Omental fat pad (tissue), 4 donors: ENCODE measurements around the gene MEGF11. TPM values are rescaled to one million over a fixed set of nuclear protein-coding genes. Genes with fewer than 3 reads are reported as not detected.

Source experiments
- ATAC-seq: fragments of 150-250 bp; one replicate; pipeline ENCODE4 v1.9.1; 2016; ENCODE audit warnings: mild to moderate bottlenecking, moderate library complexity; ENCODE audit not compliant: low FRiP score
- DNase-seq: peaks from one replicate; pipeline ENCODE4 v3.0.0-alpha.2; 2019; ENCODE audit warnings: low spot score
- total RNA-seq, 4 donors: library from RNA; depleted of rRNA; stranded (reverse); fragments of >200 nt; gene quantifications; one replicate each; pipeline ENCODE4 v1.1.0, GENCODE V29; 2016
- TF ChIP-seq, protein P1 (sequence below), 3 donors: fragments of 450-650 bp; IDR thresholded peaks; one replicate each; pipeline ENCODE4 v1.5.1; 2016 to 2017; ENCODE audit warnings: antibody characterized with exemption in 3 of 3, mild to moderate bottlenecking in 3 of 3, moderate library complexity in 2 of 3

Gene MEGF11
- total RNA-seq, 4 donors from 2014 or later: 0.47 TPM; not detected in 3

DNA sequence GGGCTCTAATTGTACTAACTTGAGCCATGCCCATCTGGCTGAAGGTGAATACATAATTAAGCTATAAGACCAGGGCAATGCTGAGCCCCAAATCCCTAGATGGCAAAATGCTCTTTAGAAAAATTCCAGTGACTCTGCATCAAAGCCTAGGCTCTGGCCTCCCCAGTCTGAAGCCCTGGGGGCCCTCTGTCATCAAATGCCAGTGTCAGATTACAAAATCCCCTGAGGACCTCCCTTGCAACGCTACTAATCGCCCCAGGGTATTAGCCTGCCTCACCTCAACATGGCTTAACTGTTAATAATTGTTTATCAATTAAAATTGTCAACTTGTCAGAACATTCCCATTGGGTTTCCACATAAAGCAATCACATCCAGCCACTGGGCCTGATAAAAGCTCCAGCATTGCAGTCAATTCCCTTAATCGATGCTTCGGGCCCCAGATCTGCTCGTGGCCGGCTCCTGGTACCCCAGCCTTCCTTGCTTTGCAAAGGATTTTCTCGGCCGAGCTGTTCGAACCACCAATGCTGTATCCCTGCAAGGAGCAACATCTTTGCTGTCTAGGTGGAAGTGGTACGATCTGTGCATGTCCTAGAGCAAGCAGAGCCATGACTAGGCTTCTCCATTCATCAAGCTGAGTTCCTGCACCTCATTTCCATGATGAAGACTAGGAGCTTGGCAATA is 151.7 kb downstream of the MEGF11 start:
- TF ChIP-seq, protein P1, sequence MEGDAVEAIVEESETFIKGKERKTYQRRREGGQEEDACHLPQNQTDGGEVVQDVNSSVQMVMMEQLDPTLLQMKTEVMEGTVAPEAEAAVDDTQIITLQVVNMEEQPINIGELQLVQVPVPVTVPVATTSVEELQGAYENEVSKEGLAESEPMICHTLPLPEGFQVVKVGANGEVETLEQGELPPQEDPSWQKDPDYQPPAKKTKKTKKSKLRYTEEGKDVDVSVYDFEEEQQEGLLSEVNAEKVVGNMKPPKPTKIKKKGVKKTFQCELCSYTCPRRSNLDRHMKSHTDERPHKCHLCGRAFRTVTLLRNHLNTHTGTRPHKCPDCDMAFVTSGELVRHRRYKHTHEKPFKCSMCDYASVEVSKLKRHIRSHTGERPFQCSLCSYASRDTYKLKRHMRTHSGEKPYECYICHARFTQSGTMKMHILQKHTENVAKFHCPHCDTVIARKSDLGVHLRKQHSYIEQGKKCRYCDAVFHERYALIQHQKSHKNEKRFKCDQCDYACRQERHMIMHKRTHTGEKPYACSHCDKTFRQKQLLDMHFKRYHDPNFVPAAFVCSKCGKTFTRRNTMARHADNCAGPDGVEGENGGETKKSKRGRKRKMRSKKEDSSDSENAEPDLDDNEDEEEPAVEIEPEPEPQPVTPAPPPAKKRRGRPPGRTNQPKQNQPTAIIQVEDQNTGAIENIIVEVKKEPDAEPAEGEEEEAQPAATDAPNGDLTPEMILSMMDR (IDR thresholded peaks at IDR 0.05): no peak
- ATAC-seq (no peak), DNase-seq (no peak)

DNA sequence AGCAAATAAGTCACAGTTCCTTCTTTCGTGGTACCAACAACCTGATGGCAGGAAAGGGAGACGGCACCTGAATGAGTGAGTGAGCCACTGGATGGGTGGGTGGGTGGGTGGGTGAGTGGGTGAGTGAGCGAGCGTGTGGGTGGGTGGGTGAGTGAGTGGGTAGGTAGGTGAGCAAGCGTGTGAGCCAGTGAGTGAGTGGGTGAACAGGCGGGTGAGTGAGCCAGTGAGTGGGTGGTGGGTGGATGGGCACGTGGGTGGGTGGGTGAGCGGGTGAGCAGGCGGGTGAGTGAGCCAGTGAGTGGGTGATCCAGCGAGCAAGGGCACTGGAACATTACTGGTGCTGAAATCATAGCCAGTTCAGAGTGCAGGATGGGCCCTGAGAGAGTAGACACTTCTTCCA is 152.8 kb downstream of the MEGF11 start:
- TF ChIP-seq, protein P1 (IDR thresholded peaks at IDR 0.05): no peak
- no peak for DNase-seq
- no peak for ATAC-seq

DNA sequence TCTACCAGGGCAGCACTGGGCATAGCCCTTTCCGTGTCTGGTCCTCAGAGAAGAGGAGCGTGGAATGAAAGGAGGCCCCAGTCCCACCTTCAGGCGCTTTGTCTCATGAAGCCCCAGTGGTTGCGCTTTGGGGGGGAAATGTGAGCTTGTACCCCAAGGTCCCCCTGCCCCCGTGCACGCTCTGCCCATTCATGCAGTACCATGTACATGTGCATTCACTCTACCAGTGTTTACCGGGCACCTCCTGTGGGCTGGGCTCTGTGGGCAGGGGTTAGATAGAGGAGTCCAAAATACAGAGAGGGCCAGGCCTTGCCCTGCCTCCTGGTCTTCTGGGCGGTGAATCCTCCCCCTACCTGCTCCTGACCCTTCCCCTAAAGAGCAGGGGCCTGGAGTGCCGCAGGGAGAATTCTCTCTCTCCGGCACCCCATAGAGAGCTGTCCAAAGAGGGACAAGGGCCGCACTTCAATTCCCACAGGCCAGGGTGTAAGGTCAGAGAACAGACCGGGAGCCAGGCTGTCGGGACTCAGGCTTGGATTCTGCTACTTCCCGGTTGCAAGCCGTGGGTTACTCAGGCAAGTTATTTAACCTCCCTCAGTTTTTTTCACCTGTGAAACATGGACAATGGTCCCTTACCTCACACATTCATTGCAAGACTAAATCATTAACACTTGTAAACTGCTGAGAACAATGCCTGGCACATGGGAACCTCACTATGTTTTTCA is 153.4 kb downstream of the MEGF11 start:
- TF ChIP-seq, protein P1 (IDR thresholded peaks at IDR 0.05): no peak
- ATAC-seq (no peak), DNase-seq (no peak)

DNA sequence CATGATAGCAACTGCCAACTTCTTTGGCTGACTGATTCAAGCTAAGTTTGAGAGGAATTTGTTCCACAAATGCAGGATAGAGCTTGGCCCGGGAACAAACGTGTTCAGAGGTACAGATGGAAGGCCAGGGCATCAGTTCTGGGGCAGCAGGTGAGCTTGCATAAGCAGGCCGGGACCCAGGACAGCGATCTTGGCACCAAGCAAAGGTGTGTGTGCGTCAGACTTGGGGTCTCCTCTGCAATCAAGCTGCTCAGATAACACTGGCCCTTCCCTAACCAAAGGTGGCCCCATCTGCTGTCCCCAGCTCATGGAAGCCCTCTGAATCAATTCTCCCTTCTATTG is 155.6 kb downstream of the MEGF11 start:
- no peak for ATAC-seq
- no peak for DNase-seq
- TF ChIP-seq, protein P1 (IDR thresholded peaks at IDR 0.05): no peak

DNA sequence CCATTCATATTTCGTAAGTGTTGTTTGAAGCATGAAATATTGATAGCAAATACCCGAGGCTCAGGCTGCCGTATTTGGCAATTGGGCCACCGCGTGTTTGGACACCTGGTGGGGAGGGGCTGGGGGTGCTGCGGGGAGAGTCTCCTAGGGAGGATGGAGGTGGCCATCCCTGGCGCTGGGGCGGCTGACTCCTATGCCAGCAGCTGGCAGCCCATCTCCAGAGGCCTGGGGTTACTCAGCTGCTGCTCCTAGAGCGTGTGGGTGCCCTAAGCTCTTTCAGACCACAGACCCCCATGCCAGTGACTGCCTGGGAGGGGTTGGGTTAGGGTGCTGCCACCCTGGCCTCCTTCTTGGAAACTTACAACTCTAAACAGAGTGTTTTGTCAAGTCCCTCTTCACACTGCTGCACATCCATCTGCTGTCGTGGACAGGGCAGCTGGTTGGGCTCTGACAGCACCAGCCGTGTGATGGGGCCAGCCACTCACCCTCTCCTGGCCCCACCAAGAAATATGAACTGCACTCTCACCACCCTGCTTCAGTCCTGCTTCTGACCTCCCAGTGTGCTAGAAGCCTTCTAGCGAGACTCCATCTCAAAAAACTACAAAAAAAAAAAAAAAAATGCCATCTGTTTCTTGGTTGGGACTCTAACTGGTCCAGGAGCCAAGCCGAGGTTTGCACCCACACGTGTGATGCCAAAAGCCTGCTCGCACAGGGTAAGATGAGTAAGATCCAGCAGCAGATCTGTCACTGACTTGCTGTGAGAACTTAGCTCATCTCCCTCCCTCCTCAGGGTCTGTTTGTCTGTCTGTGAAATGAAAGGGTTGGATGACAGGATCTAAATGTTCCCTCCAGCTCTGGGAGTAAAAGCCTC is 156.2 kb downstream of the MEGF11 start:
- TF ChIP-seq, protein P1 (IDR thresholded peaks at IDR 0.05): no peak
- DNase-seq: no peak
- ATAC-seq: no peak

DNA sequence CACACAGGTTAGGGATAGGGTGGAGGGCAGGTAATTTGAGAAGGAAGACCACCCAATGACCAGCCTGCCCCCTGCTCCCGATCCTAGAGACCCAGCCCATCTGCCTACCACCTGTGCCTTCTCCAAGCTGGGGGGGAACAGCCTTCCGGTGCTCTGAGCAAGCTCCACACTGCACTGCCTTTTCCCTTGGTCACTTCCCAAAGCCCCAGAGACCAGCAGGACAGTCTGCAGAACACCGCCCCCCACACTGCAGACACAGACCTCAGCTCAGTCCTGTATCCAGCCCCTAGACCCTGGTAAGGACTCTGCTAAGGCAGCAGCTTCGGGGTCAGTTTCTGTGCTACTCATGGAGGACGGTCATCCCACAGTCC is 156.9 kb downstream of the MEGF11 start:
- no peak for ATAC-seq
- DNase-seq: no peak
- TF ChIP-seq, protein P1 (IDR thresholded peaks at IDR 0.05): no peak
